HepG2 (cell line): ENCODE results near the gene PTGES3. TPM values are rescaled to one million over a fixed set of nuclear protein-coding genes. Genes with fewer than 3 reads are reported as not detected.

Experiments
- ARID3A ChIP-seq: IDR thresholded peaks from 2 replicates; pipeline ENCODE4 v1.6.1; 2012; ENCODE audit warnings: low read depth, low read length, improper control_type of control experiment
- ARID5B ChIP-seq: IDR thresholded peaks from 2 replicates; pipeline ENCODE4 v1.4.0; 2020; ENCODE audit warnings: mild to moderate bottlenecking, missing genetic modification reagents
- CC2D1A ChIP-seq: sonication (generic); formaldehyde crosslinking; IDR thresholded peaks from 2 replicates; pipeline ENCODE4 v1.8.1; 2023; ENCODE audit warnings: mild to moderate bottlenecking, missing genetic modification reagents
- GPN1 ChIP-seq: sonication (generic); formaldehyde crosslinking; IDR thresholded peaks from 2 replicates; pipeline ENCODE4 v1.5.1; 2020; ENCODE audit warnings: missing genetic modification reagents, borderline replicate concordance
- HOMEZ ChIP-seq: IDR thresholded peaks from 2 replicates; pipeline ENCODE4 v1.6.1; 2016; ENCODE audit warnings: low read depth
- JDP2 ChIP-seq: sonication (generic); formaldehyde crosslinking; IDR thresholded peaks from 2 replicates; pipeline ENCODE4 v1.8.1; 2022; ENCODE audit warnings: missing genetic modification reagents, borderline replicate concordance
- MYNN ChIP-seq: sonication (generic); formaldehyde crosslinking; IDR thresholded peaks from 2 replicates; pipeline ENCODE4 v1.4.0; 2020; ENCODE audit warnings: mild to moderate bottlenecking, low read depth, missing genetic modification reagents
- POGZ ChIP-seq: sonication (generic); formaldehyde crosslinking; IDR thresholded peaks from 2 replicates; pipeline ENCODE4 v1.4.0; 2020; ENCODE audit warnings: mild to moderate bottlenecking, missing genetic modification reagents
- PRPF4 ChIP-seq: fragments of 200-400 bp; formaldehyde crosslinking; IDR thresholded peaks from 2 replicates; pipeline ENCODE4 v1.6.1; 2016; ENCODE audit warnings: low read length, low read depth; ENCODE audit not compliant: poor library complexity, severe bottlenecking
- ZNF326 ChIP-seq: sonication (generic); formaldehyde crosslinking; IDR thresholded peaks from 2 replicates; pipeline ENCODE4 v1.4.0; 2020; ENCODE audit warnings: missing genetic modification reagents, borderline replicate concordance
- ZNF343 ChIP-seq: sonication (generic); formaldehyde crosslinking; IDR thresholded peaks from 2 replicates; pipeline ENCODE4 v1.4.0; 2020; ENCODE audit warnings: mild to moderate bottlenecking, missing genetic modification reagents
- ZNF749 ChIP-seq: sonication (generic); formaldehyde crosslinking; IDR thresholded peaks from 2 replicates; pipeline ENCODE4 v1.8.0; 2022; ENCODE audit warnings: mild to moderate bottlenecking, missing genetic modification reagents, moderate library complexity, borderline replicate concordance
- polyA plus RNA-seq, 8 experiments: library from polyadenylated mRNA; depleted of rRNA in 3 of 8; stranded (reverse) in 7 of 8; unstranded in 1 of 8; fragments of >200 nt; fragmentation: Illumina TruSeq in 4 of 8; extraction: Trizol in 4 of 8; gene quantifications; 2 replicates each; pipeline versions ENCODE4 v1.2.1 to v1.2.3, GENCODE V29; 2011 to 2016; ENCODE audit warnings: low read depth in 4 of 8, missing spikeins in 1 of 8, mixed read lengths in 1 of 8; ENCODE audit not compliant: insufficient read depth in 1 of 8
- total RNA-seq, 5 experiments: library from RNA; depleted of rRNA; stranded (reverse); fragments of >200 nt; fragmentation: Illumina TruSeq; extraction: Trizol; gene quantifications; 2 replicates each; pipeline ENCODE4 v1.2.3, GENCODE V29; 2016; ENCODE audit warnings: low read depth in 1 of 5
- TF ChIP-seq, protein P1 (sequence below): sonication (generic); formaldehyde crosslinking; IDR thresholded peaks from 2 replicates; pipeline ENCODE4 v1.8.1; 2023; ENCODE audit warnings: missing genetic modification reagents, mild to moderate bottlenecking, borderline replicate concordance
- TF ChIP-seq, protein P2 (sequence below): sonication (generic); formaldehyde crosslinking; IDR thresholded peaks from one replicate; pipeline ENCODE4 v1.5.1; 2020; ENCODE audit warnings: mild to moderate bottlenecking, missing genetic modification reagents; ENCODE audit errors: not compliant biosample characterization

Gene PTGES3
- total and polyA plus RNA-seq, 2 of the 13 experiments (the other 11 are each of a cell fraction or from before 2014, with no cell fraction given) = 54.4 to 159 TPM

DNA sequence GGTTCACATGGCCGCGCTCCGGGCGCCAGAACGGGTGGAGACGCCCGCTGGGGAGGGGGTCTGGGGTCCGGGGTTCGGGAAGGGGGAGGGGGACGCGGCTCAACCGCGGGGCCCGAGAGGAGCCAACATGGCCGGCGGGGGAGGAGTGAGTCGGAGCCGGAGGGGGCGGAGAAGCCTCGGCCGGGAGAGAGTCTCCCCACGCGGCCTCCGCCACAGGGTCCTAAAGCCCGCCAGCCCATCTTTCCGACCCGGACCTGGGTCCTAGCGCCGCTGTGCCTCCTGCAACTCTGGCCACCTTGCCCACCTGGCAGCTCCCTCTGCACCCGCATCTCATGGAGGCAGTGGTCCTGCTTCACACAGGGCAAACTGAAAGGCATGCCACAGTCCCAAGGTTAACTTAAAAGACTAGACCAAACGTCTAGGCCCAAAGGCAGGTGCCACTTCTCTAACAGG lies 57.9 kb downstream of the PTGES3 start, which contains the start of gene BAZ2A (continued):
- TF ChIP-seq ARID5B (CRISPR knock-in tag) (peak; percentile 52), ARID3A (peak; percentile 36; the same call in 1 of the 2 replicates), HOMEZ (CRISPR knock-in tag) (peak; percentile 65; the same call in 1 of the 2 replicates), GPN1 (CRISPR knock-in tag) (no peak), ZNF749 (no peak), ZNF343 (no peak), PRPF4 (no peak), CC2D1A (CRISPR knock-in tag) (no peak), JDP2 (no peak), POGZ (CRISPR knock-in tag) (peak; percentile 91), ZNF326 (CRISPR knock-in tag) (no peak), MYNN (CRISPR knock-in tag) (no peak)
- TF ChIP-seq, protein P1, sequence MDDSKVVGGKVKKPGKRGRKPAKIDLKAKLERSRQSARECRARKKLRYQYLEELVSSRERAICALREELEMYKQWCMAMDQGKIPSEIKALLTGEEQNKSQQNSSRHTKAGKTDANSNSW (CRISPR knock-in tag) = no peak
- TF ChIP-seq, protein P2, sequence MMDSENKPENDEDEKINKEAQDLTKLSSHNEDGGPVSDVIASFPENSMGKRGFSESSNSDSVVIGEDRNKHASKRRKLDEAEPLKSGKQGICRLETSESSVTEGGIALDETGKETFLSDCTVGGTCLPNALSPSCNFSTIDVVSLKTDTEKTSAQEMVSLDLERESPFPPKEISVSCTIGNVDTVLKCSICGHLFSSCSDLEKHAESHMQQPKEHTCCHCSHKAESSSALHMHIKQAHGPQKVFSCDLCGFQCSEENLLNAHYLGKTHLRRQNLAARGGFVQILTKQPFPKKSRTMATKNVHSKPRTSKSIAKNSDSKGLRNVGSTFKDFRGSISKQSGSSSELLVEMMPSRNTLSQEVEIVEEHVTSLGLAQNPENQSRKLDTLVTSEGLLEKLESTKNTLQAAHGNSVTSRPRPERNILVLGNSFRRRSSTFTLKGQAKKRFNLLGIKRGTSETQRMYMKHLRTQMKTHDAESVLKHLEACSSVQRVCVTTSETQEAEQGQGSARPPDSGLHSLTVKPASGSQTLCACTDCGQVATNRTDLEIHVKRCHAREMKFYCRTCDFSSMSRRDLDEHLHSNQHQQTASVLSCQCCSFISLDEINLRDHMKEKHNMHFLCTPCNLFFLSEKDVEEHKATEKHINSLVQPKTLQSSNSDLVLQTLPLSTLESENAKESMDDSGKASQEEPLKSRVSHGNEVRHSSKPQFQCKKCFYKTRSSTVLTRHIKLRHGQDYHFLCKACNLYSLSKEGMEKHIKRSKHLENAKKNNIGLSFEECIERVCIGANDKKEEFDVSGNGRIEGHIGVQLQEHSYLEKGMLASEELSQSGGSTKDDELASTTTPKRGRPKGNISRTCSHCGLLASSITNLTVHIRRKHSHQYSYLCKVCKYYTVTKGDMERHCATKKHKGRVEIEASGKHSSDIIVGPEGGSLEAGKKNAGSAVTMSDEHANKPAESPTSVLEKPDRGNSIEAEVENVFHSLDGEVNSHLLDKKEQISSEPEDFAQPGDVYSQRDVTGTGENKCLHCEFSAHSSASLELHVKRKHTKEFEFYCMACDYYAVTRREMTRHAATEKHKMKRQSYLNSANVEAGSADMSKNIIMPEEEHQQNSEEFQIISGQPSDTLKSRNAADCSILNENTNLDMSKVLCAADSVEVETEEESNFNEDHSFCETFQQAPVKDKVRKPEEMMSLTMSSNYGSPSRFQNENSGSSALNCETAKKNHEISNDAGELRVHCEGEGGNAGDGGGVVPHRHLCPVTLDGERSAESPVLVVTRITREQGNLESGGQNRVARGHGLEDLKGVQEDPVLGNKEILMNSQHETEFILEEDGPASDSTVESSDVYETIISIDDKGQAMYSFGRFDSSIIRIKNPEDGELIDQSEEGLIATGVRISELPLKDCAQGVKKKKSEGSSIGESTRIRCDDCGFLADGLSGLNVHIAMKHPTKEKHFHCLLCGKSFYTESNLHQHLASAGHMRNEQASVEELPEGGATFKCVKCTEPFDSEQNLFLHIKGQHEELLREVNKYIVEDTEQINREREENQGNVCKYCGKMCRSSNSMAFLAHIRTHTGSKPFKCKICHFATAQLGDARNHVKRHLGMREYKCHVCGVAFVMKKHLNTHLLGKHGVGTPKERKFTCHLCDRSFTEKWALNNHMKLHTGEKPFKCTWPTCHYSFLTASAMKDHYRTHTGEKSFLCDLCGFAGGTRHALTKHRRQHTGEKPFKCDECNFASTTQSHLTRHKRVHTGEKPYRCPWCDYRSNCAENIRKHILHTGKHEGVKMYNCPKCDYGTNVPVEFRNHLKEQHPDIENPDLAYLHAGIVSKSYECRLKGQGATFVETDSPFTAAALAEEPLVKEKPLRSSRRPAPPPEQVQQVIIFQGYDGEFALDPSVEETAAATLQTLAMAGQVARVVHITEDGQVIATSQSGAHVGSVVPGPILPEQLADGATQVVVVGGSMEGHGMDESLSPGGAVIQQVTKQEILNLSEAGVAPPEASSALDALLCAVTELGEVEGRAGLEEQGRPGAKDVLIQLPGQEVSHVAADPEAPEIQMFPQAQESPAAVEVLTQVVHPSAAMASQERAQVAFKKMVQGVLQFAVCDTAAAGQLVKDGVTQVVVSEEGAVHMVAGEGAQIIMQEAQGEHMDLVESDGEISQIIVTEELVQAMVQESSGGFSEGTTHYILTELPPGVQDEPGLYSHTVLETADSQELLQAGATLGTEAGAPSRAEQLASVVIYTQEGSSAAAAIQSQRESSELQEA (CRISPR knock-in tag) = peak; percentile 4
